Astrocyte (in vitro differentiated cells and primary cell): ENCODE measurements around the gene DNAJC13.

ENCODE experiments used
- EZH2 ChIP-seq: IDR thresholded peaks from 2 replicates; pipeline ENCODE4 v1.6.1; 2012; ENCODE audit warnings: mild to moderate bottlenecking, low read length, inconsistent platforms; ENCODE audit not compliant: insufficient read depth
- TF ChIP-seq, protein P1 (sequence below): IDR thresholded peaks from 2 replicates; pipeline ENCODE4 v1.5.1; 2011; ENCODE audit warnings: low read depth, mild to moderate bottlenecking, inconsistent platforms, low read length, moderate library complexity; ENCODE audit not compliant: insufficient read depth

DNA sequence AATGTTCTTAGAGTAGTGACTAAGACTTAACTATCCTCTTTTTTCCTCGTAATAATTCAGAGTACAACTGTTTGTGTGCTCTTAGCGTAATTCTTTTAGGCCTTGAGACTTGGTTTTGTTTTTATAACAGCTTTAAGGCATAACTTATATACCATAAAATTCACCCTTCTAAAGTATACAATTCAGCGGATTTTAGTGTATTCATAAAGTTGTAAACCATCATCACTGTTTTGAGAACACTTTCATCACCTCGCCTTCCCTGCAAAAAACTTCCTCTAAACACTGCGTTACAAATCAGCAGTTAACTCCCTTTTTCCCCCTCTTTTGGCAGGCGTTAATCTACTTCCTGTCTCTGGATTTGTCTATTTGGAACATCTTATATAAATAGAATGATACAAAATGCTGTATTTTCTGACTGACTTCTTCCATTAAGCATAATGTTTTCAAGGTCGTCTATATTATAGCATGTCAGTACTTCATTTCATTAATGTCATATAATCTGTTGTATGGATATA is 18.7 kb downstream of the DNAJC13 start:
- TF ChIP-seq, protein P1, sequence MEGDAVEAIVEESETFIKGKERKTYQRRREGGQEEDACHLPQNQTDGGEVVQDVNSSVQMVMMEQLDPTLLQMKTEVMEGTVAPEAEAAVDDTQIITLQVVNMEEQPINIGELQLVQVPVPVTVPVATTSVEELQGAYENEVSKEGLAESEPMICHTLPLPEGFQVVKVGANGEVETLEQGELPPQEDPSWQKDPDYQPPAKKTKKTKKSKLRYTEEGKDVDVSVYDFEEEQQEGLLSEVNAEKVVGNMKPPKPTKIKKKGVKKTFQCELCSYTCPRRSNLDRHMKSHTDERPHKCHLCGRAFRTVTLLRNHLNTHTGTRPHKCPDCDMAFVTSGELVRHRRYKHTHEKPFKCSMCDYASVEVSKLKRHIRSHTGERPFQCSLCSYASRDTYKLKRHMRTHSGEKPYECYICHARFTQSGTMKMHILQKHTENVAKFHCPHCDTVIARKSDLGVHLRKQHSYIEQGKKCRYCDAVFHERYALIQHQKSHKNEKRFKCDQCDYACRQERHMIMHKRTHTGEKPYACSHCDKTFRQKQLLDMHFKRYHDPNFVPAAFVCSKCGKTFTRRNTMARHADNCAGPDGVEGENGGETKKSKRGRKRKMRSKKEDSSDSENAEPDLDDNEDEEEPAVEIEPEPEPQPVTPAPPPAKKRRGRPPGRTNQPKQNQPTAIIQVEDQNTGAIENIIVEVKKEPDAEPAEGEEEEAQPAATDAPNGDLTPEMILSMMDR: no peak
- TF ChIP-seq EZH2: no peak
